Mesodermal cell (in vitro differentiated cells): ENCODE results near the gene BTG4.

Source experiments
- H3K27ac ChIP-seq: 2 replicates; pipeline ENCODE4 v1.7.0; 2013; ENCODE audit warnings: mild to moderate bottlenecking, low read depth, low read length, moderate library complexity; ENCODE audit not compliant: severe bottlenecking
- H3K36me3 ChIP-seq: 2 replicates; pipeline ENCODE4 v1.7.1; 2013; ENCODE audit warnings: mild to moderate bottlenecking, low read length, moderate library complexity; ENCODE audit not compliant: control insufficient read depth, insufficient read depth
- H3K4me1 ChIP-seq: one replicate; pipeline ENCODE4 v1.7.1; 2013; ENCODE audit warnings: mild to moderate bottlenecking, low read length; ENCODE audit not compliant: insufficient read depth, control insufficient read depth, poor library complexity, severe bottlenecking
- H3K4me3 ChIP-seq: 2 replicates; pipeline ENCODE4 v1.7.0; 2013; ENCODE audit warnings: low read length, control low read depth, mild to moderate bottlenecking; ENCODE audit not compliant: insufficient read depth, poor library complexity, severe bottlenecking; ENCODE audit errors: extremely low read depth
- H3K9me3 ChIP-seq: 2 replicates; pipeline ENCODE4 v1.7.1; 2013; ENCODE audit warnings: mild to moderate bottlenecking, low read length, moderate library complexity; ENCODE audit not compliant: control insufficient read depth
- WGBS, 2 experiments: methylation state at CpG; one replicate each; pipeline ENCODE4 v1.1.5; 2013; ENCODE audit warnings: missing lambda C conversion rate in 2 of 2; ENCODE audit not compliant: insufficient coverage in 2 of 2; 5-methylcytosine and 5-hydroxymethylcytosine counted together

The BTG4 gene

GRCh38 chr11:111494040-111494439 lies 18.1 kb downstream of the BTG4 start:
- 60 to 80% methylated on average over 1 of the region's 1 CpG for whole genome bisulfite sequencing, 2 experiments
- Histone ChIP-seq H3K36me3 (no peaks in the 10 kb centered on the region), H3K27ac (no peak overlapping the region), H3K9me3 (no peaks in the 10 kb centered on the region), H3K4me3 (no peak overlapping the region), H3K4me1 (no peaks in the 10 kb centered on the region)

- Histone ChIP-seq H3K27ac (no peak overlapping the region), H3K9me3 (no peaks in the 10 kb centered on the region), H3K36me3 (no peaks in the 10 kb centered on the region), H3K4me1 (no peaks in the 10 kb centered on the region), H3K4me3 (no peak overlapping the region)
- 100% methylated on average over 1 of the region's 1 CpG; no CpG with 5 or more reads in 1 of the 2 experiments for WGBS, 2 experiments
These were observed 21.7 kb downstream of the BTG4 start for GRCh38 chr11:111490496-111490895.

- H3K4me1 ChIP-seq: no peaks in the 10 kb centered on the region
- no peak overlapping the region for H3K4me3 ChIP-seq
- H3K27ac ChIP-seq: no peak overlapping the region
- peaks cover 5% of the 10 kb centered on the region for H3K9me3 ChIP-seq
- no peaks in the 10 kb centered on the region for H3K36me3 ChIP-seq
These were observed 28.8 kb downstream of the BTG4 start for GRCh38 chr11:111483431-111483830.

DNA sequence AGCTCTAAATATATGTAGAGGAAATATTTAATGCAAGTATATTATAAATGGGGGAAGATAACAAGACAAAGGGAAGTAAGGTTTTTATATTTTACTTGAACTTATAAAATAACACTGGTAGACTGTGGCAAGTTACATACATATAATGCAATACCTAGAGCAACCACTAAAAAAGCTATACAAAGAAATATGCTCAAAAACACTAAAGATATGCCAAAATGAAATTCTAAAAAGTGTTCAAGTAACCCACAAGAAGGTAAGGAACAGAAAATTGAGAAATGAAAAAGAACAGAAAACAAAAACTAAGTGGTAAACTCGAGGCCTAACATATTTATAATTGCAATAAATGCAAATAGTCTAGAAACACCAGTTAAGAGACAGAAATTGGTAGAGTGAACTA lies 32.5 kb downstream of the BTG4 start:
- Histone ChIP-seq H3K4me1 (no peaks in the 10 kb centered on the region), H3K36me3 (no peaks in the 10 kb centered on the region), H3K4me3 (no peak overlapping the region), H3K9me3 (peaks cover 5% of the 10 kb centered on the region), H3K27ac (no peak overlapping the region)
- no CpG with 5 or more reads among the region's 1 CpG for WGBS, 2 experiments

DNA sequence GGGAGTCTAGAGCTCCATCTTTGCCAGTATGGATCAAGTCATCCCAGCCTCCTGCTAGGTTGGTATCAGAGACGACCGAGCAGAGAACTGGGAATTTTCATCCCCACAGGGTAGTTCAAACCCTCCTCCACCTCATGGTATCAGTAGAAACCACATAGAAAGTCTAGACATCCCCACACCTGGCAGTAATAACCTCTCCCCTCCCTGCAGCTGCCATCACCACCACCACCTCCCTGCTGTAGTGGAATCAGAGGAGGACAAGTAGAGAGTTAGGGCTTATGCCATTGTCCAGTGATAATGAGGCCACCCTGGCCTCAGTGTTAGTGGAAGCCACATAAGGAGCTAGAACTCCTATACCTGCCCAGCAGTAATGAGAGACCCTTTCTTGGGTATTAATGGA lies 34.3 kb downstream of the BTG4 start:
- H3K4me3 ChIP-seq: no peak overlapping the region
- H3K27ac ChIP-seq: no peak overlapping the region
- H3K4me1 ChIP-seq: no peaks in the 10 kb centered on the region
- H3K36me3 ChIP-seq: no peaks in the 10 kb centered on the region
- WGBS, 2 experiments: 80 to 100% methylated on average over 1 to 2 of the region's 2 CpGs
- peaks cover 1% of the 10 kb centered on the region for H3K9me3 ChIP-seq

DNA sequence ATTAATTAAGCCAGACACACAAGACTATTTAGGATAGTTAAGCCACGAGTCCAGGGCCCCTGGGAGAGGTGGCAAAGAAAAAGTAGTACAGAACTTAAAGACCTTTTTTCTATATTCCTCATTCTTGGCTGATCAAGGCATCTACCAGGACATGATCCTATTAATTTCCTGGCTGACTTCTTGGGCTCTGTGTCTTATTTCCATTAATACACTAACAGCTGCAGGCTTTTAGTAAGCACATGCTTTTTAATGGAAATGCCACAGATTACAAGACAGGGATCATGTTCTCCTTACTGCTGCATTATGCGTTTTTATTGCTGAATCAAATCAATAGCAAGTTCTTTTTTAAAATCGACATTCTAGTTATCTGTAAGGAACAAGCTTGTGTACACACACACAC lies 35.2 kb downstream of the BTG4 start:
- Histone ChIP-seq H3K4me1 (no peaks in the 10 kb centered on the region), H3K4me3 (no peak overlapping the region), H3K36me3 (no peaks in the 10 kb centered on the region), H3K9me3 (no peaks in the 10 kb centered on the region), H3K27ac (no peak overlapping the region)
- WGBS, 2 experiments: 80 to 100% methylated on average over 2 to 3 of the region's 3 CpGs

GRCh38 chr11:111476366-111476765 lies 35.8 kb downstream of the BTG4 start:
- WGBS, 2 experiments: no CpG with 5 or more reads among the region's 2 CpGs
- Histone ChIP-seq H3K9me3 (no peaks in the 10 kb centered on the region), H3K4me3 (no peak overlapping the region), H3K36me3 (no peaks in the 10 kb centered on the region), H3K27ac (no peak overlapping the region), H3K4me1 (no peaks in the 10 kb centered on the region)

- H3K4me1 ChIP-seq: no peaks in the 10 kb centered on the region
- no peak overlapping the region for H3K4me3 ChIP-seq
- H3K27ac ChIP-seq: no peak overlapping the region
- H3K36me3 ChIP-seq: no peaks in the 10 kb centered on the region
- H3K9me3 ChIP-seq: no peaks in the 10 kb centered on the region
These were observed 37.8 kb downstream of the BTG4 start for GRCh38 chr11:111474432-111474831.

GRCh38 chr11:111472228-111472627 lies 40.0 kb downstream of the BTG4 start:
- H3K36me3 ChIP-seq: no peaks in the 10 kb centered on the region
- H3K4me3 ChIP-seq: no peak overlapping the region
- H3K4me1 ChIP-seq: no peaks in the 10 kb centered on the region
- no peak overlapping the region for H3K27ac ChIP-seq
- H3K9me3 ChIP-seq: no peaks in the 10 kb centered on the region
- 67% methylated on average over 1 of the region's 1 CpG; no CpG with 5 or more reads in 1 of the 2 experiments for WGBS, 2 experiments

GRCh38 chr11:111469200-111469599 lies 43.0 kb downstream of the BTG4 start:
- no peaks in the 10 kb centered on the region for H3K36me3 ChIP-seq
- H3K4me1 ChIP-seq: no peaks in the 10 kb centered on the region
- no peaks in the 10 kb centered on the region for H3K9me3 ChIP-seq
- H3K4me3 ChIP-seq: no peak overlapping the region
- no peak overlapping the region for H3K27ac ChIP-seq
- WGBS, 2 experiments: 80 to 83% methylated on average over 2 to 3 of the region's 4 CpGs

DNA sequence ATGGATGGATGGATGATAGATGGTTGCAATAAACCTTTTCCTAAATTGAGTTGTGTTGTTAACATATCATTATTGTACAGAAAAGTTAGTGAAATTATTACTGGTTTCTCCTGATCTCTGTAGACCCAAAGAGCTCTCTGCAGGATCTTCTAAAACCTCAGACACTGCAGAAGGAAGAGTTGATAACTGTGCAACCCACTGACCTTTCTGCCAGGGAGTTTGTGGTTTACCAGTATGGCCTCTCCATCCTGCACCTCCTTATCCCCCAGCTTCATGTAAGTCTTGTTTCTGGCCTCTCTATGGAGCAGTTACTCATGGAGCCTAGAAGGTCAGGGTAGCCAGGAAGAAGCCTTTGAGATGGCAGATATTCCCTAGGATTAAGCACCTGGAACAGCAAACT lies 45.6 kb downstream of the BTG4 start:
- Histone ChIP-seq H3K9me3 (no peaks in the 10 kb centered on the region), H3K27ac (no peak overlapping the region), H3K4me3 (no peak overlapping the region)

DNA sequence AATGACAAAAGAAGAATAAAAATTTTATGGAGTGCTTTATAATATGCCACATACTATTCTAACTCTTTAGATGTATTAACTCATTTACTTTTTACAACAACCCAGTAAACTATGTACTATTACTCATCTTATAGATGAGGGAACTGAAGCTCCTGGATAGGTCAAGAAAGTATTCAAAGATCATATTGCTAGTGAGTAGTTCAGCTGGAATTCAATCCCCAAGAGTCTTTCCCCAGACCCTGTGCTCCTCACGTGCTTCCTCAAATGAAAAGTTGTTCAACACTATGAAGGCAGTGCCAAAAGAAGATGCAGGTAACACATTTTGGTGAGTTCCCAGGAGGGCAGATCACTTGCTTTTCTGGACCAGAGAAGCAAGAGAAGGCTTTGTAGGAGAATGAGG lies 46.8 kb downstream of the BTG4 start:
- WGBS, 2 experiments: 67 to 80% methylated on average over 1 of the region's 1 CpG
- H3K4me1 ChIP-seq: no peaks in the 10 kb centered on the region
- no peaks in the 10 kb centered on the region for H3K9me3 ChIP-seq
- H3K27ac ChIP-seq: no peak overlapping the region
- H3K4me3 ChIP-seq: no peak overlapping the region
- H3K36me3 ChIP-seq: no peaks in the 10 kb centered on the region

More for the DNA sequence above, 45.6 kb downstream of the BTG4 start:
- Histone ChIP-seq H3K36me3 (no peaks in the 10 kb centered on the region), H3K4me1 (no peaks in the 10 kb centered on the region)
